GM12891 (cell line): ENCODE data around the gene ANGPTL3.

Experiments used
- POLR2A ChIP-seq: IDR thresholded peaks from 2 replicates; pipeline ENCODE4 v1.6.1; 2011; ENCODE audit warnings: low read depth, low read length, control low read depth
- POLR2AphosphoS5 ChIP-seq: IDR thresholded peaks from 2 replicates; pipeline ENCODE4 v1.6.1; 2011; ENCODE audit warnings: low read depth, low read length, control low read depth
- TAF1 ChIP-seq: IDR thresholded peaks from 2 replicates; pipeline ENCODE4 v1.6.1; 2011; ENCODE audit warnings: low read depth, low read length, control low read depth

GRCh38 chr1:62599044-62599443, 1.7 kb downstream of the ANGPTL3 start:
- TF ChIP-seq TAF1 (no peak), POLR2A (no peak), POLR2AphosphoS5 (no peak)
